ENCODE results near the gene NCKIPSD. TPM values are rescaled to one million over a fixed set of nuclear protein-coding genes. Genes with fewer than 3 reads are reported as not detected.

Gene NCKIPSD
- total and polyA plus RNA-seq, 2 donors (not counting 3 experiments of a cell fraction or from before 2014, with no cell fraction given) = 12.8 to 19.1 TPM

- no peaks in the 10 kb centered on the region for H3K27me3 ChIP-seq (ENCODE audit: control insufficient read depth in 2 of 2, insufficient read depth in 2 of 2, low read length in 2 of 2)
- DNase-seq (ENCODE audit: low read depth, low spot score) (peak; percentile 61), FAIRE-seq (no peak)
- H3K27ac ChIP-seq (ENCODE audit: insufficient read depth, low read depth, low read length) = peak overlapping the region; percentile 32
- H3K4me1 ChIP-seq (ENCODE audit: control insufficient read depth, extremely low read depth, insufficient read depth, low read length) = peaks cover 17% of the 10 kb centered on the region
- dilution Hi-C loops (cut with MboI; ENCODE audit: extremely low pct_ligation_motif_present, low sequenced_read_pairs) (no loop called here), intact Hi-C loops (cut with micrococcal nuclease) (loop anchor here (1.0 to 2.0 kb wide), 8 partner anchors 22 to 446 kb away; partner anchors contain the start of genes CDC25A, IP6K2 and UQCRC1)
- no peaks in the 10 kb centered on the region for H3K9me3 ChIP-seq (replicated peaks; ENCODE audit: control insufficient read depth, insufficient read depth, low read length)
- TF ChIP-seq, protein P1, sequence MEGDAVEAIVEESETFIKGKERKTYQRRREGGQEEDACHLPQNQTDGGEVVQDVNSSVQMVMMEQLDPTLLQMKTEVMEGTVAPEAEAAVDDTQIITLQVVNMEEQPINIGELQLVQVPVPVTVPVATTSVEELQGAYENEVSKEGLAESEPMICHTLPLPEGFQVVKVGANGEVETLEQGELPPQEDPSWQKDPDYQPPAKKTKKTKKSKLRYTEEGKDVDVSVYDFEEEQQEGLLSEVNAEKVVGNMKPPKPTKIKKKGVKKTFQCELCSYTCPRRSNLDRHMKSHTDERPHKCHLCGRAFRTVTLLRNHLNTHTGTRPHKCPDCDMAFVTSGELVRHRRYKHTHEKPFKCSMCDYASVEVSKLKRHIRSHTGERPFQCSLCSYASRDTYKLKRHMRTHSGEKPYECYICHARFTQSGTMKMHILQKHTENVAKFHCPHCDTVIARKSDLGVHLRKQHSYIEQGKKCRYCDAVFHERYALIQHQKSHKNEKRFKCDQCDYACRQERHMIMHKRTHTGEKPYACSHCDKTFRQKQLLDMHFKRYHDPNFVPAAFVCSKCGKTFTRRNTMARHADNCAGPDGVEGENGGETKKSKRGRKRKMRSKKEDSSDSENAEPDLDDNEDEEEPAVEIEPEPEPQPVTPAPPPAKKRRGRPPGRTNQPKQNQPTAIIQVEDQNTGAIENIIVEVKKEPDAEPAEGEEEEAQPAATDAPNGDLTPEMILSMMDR (IDR thresholded peaks at IDR 0.05; ENCODE audit: extremely low read depth in 1 of 2, insufficient read depth in 1 of 2, low read depth in 1 of 2, low read length in 2 of 2) = peak in 1 of 2 donors; percentile 0
- TF ChIP-seq GATA2 (IDR thresholded peaks at IDR 0.05; ENCODE audit: insufficient read depth, insufficient read length, low read depth, low read length) (no peak), MAX (IDR thresholded peaks at IDR 0.05; ENCODE audit: insufficient read depth, insufficient read length) (no peak), FOS (IDR thresholded peaks at IDR 0.05; ENCODE audit: borderline replicate concordance, insufficient read depth, low read length) (peak; percentile 34), MYC (IDR thresholded peaks at IDR 0.05; ENCODE audit: low read depth, low read length) (no peak), POLR2A (IDR thresholded peaks at IDR 0.05; ENCODE audit: low read depth, low read length) (peak; percentile 7), JUN (IDR thresholded peaks at IDR 0.05; ENCODE audit: borderline replicate concordance, insufficient read depth, insufficient read length, low read depth) (no peak), EZH2 (IDR thresholded peaks at IDR 0.05; ENCODE audit: borderline replicate concordance, low read depth, low read length, severe bottlenecking) (no peak), POLR2AphosphoS5 (IDR thresholded peaks at IDR 0.05; ENCODE audit: insufficient read depth, low read depth, low read length) (no peak)
- CTCF ChIA-PET = interaction anchor here (0.7 to 4.5 kb wide), 20 partner anchors 11 to 234 kb away, joined by 3 to 32 read pairs (median 6); partner anchors contain the start of genes CELSR3, PFKFB4 and UQCRC1
- peak overlapping the region; percentile 73 for H3K4me2 ChIP-seq (ENCODE audit: insufficient read depth, low read length)
- H3K79me2 ChIP-seq (ENCODE audit: control insufficient read depth, insufficient read depth, low read length) = no peaks in the 10 kb centered on the region
- POLR2A ChIA-PET = no interaction called here
- H3K9me1 ChIP-seq (replicated peaks; ENCODE audit: control insufficient read depth, extremely low read depth, insufficient read depth, low read length) = no peaks in the 10 kb centered on the region
- peaks cover 0 to 19% of the 10 kb centered on the region in 2 experiments for H3K36me3 ChIP-seq (ENCODE audit: control insufficient read depth in 2 of 2, extremely low read depth in 1 of 2, insufficient read depth in 2 of 2, low read length in 2 of 2)
- peak overlapping the region; percentile 84 for H2AFZ ChIP-seq (ENCODE audit: low read depth, low read length)
- no peaks in the 10 kb centered on the region for H4K20me1 ChIP-seq (replicated peaks; ENCODE audit: control insufficient read depth, extremely low read depth, insufficient read depth, low read length)
- BruUV-seq (replicated peaks) = no TSS peak
- peak overlapping the region; percentile 57 for H3K9ac ChIP-seq (replicated peaks; ENCODE audit: extremely low read depth, insufficient read depth, low read length)
- peak overlapping the region; percentile 70 to 93 (median 76) for H3K4me3 ChIP-seq (replicated peaks in 1 of 3; ENCODE audit: insufficient read depth in 1 of 3, low read depth in 1 of 3, low read length in 3 of 3)
Measured at GRCh38 chr3:48634661-48635221, 51.0 kb downstream of the NCKIPSD start.

Measured in endothelial cell of umbilical vein (primary cell).